Stimulated activated CD4-positive, alpha-beta T cell treated with anti-CD3 and anti-CD28 coated beads, Interleukin-1b, Interleukin-23, amount 100 ng/mL, for 24 hours (primary cell): ENCODE data around the gene KDM4B.
"Not testable (repeated sequence)": the region's sequence is repeated elsewhere in the genome, so short reads cannot be mapped to it uniquely, and the experiment has no call there.

ENCODE experiments used
- DNase-seq, 4 experiments: peaks; one replicate each; pipeline ENCODE4 v3.0.0-alpha.2; 2020; ENCODE audit warnings: low read depth in 4 of 4, low spot score in 1 of 4

KDM4B gene

DNA sequence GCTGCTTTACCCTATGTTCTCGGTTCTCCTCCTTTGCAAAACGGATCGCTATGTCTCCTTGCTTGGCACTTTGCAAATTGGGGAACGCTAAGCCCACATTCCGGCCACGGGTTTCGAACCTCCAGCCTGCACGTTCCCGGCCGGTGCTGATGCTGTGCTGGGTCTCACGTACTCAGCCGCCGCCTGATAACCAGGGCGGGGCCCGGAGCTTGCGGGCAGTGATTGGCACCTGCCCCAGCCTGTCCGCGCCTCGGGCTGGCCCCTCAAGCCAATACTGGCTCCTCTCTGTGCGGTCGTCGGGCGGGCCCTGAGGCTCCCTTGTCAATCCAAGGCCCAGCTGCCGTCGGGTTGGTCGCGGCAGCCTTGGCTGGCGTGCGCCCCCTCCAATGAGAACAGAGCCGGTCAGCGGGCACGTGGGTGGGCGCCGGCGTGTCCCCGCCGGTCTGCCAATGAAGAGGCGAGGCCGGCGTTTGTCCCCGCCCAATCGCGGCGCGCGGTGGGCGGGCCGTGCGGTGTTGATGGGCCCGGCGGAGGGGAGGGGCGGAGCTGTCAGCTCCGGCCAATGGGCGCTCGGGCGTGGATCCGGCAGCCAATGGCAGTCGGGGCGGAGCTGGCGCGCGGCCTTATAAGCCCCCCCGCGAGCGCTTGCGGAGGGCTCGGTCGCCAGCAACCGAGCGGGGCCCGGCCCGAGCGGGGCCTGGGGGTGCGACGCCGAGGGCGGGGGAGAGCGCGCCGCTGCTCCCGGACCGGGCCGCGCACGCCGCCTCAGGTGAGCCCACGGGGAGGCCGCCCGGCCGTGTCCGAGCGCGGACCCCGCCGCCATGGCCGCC is at the start of gene KDM4B:
TSS of gene KDM4B (plus strand) at position 652 of the 830 bp plus-strand sequence. CDS start 63,778 bp downstream, outside the sequence.
- peak; percentile 91 to 98 (median 94) for DNase-seq

DNA sequence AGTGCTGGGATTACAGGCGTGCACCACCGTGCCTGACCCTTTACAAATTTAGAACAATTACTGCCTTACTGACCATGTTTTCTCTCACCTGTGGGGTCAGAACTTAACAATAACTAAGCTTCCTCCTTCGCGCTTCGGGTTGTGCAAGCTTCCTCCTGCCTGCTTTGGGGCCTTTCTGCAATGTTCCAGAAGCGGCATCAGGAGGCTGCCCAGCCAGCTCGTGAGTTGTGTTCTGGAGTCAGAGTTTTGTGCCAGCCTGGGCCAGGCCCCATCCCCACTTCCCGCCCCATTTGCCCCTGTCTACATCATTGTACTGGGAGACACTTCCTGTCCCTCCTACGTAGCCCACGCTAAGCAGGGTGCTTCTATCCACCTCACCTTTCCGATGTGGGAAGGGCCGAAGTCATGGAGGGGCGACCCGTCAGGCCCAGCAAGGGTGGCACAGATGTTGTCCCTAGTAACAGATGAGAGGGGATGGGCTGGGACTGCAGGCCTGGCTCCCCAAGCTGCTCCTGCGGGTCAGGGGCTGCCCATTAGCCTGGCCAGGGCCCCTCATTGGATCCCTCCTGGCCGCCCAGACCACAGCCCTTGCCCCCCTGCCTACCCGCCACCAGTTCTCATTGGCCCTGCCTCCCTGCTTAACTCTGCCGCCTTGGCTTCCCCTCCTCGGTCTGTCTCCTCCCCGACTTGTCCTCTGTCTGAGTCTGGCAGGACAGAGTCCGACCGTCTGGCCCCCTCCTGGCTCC is 46.2 kb upstream of the KDM4B start:
- DNase-seq: no peak

DNA sequence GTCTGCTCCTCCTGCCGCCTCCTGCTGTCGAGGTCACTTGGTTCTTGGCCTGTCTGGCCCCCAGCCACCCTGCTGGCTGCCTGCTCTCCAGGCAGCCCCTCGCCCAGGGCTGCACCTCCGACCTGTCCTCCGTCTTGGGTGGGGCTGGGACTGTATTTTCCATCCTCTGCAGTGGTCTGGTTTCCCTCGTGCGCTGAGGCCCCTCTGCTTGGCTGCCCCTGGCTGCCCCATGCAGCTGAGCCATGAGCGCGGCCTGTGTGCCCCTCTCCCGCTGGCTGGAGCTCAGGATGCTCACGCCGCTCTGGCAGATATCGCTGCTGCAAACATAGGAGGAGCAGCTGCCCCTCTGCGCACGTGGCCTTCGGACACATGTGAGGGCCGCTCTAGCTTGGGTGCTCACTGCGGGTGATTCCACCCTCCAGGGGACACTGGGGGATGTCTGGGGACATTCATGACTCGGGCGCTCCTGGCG is 45.6 kb upstream of the KDM4B start:
- no peak for DNase-seq

DNA sequence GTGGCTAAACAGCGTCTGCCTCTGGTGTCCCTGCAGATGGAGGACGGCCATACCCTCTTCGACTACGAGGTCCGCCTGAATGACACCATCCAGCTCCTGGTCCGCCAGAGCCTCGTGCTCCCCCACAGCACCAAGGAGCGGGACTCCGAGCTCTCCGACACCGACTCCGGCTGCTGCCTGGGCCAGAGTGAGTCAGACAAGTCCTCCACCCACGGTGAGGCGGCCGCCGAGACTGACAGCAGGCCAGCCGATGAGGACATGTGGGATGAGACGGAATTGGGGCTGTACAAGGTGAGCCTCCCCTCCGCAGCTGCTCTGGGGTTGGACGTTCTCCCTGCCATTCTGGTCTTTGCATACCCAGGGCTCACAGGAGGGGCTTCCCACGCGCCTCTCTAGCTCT is 39.7 kb upstream of the KDM4B start:
- no peak for DNase-seq

DNA sequence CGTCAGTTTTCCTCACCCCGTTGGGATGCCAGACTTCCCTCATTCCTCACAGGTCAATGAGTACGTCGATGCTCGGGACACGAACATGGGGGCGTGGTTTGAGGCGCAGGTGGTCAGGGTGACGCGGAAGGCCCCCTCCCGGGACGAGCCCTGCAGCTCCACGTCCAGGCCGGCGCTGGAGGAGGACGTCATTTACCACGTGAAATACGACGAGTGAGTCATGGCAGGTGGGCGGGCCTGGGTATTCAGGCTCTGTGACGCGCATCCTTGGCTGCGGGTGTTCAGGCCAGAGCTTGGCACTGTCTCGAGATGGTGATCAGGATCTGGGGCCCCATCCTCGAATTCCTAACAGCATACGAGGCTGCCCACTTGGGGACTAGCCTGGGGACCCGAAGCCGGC is 38.2 kb upstream of the KDM4B start:
- no peak for DNase-seq

DNA sequence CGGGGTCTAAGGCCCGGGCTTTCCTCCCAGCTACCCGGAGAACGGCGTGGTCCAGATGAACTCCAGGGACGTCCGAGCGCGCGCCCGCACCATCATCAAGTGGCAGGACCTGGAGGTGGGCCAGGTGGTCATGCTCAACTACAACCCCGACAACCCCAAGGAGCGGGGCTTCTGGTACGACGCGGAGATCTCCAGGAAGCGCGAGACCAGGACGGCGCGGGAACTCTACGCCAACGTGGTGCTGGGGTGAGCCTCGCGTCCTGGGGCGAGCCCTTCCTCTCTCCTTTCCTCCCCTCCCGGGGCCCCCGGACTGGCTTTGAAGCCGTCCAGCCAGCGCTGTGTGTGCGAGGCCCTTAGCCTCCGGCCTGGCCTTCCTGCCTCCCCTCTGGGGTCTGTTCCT is 36.2 kb upstream of the KDM4B start:
- no peak for DNase-seq

DNA sequence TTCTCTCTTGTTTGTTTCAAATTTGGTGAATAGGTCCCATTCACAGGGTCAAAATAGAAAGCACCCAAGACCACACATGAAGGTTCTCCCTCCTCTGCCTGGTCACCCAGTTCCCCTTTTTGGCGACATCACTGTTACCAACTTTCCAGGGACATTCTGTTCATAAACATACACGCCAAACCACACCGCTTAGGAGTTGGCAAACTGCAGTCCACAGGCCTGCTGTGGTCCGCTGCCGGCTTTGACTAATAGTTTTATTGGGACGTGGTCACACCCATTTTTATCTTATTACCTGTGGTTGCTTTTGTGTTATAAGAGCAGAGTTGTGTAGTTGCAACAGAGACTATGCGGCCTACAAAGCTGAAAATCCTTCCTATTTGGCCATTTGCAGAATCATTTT is 35.4 kb upstream of the KDM4B start:
- DNase-seq: no peak

DNA sequence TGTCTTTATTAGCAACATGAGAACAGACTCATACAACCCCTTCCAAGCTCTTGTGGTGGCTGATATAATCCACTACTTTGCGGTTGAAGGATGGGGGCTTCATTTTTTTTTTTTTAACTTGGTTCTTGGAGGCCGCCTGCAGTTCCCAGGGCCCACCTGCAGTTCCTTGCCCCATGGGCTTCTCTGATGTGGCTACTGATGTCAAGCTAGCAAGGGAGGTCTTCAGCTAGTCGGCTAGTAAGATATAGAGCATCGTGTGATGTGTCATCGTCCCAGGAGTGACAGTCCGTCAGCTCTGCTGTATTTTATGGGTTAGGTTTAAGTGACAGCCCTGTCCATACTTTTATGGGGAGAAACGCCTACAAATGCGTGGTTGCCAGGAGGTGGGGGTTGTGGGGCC is 33.5 kb upstream of the KDM4B start:
- no peak for DNase-seq

DNA sequence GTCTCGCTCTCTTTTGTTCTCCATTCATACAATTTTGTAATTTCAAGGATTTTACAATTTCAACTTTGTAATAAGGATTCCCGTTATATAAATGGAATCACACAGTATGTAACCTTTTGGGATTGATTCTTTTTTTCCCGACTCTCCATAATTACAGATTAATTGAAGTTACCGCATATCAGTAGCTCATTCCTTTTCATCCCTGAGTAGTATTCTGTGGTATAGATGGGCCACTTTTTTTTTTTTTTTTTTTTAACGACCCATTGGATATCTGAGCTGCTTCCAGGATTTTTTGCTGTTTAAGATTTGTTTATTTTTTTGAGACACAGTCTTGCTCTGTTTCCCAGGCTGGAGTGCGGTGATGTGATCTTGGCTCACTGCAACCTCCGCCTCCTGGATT is 31.9 kb upstream of the KDM4B start:
- DNase-seq: no peak

DNA sequence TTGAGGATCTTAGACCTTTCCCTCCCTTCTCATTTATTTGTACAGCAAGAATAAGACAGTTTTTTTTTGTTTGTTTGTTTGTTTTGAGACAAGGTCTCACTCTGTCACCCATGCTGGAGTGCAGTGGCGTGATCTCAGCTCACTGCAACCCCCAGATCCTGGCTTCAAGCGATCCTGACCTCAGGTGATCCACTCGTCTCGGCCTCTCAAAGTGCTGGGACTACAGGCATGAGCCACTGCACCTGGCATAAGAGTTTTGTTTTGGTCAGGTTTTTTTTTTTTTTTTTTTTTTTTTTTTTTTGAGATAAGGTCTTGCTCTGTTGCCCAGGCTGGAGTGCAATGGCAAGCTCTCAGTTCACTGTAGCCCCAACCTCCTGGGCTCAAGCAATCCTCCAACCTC is 30.5 kb upstream of the KDM4B start:
- DNase-seq: not testable (repeated sequence)

DNA sequence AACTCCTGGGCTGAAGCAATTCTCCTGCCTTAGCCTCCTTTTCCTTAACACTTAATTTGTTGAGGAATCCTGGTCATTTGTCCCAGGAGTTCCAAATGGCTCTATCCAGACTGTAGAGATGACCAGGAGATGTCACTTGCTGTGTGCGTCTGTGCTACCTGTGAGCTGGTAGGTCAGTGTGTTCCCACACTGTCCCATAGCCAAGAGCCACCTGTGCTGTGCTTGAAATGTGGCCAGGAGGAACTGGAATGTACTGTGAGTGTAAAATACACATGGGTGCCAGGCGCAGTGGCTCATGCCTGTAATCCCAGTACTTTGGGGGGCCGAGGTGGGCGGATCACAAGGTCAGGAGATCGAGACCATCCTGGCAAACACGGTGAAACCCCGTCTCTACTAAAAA is 29.4 kb upstream of the KDM4B start:
- DNase-seq: no peak

DNA sequence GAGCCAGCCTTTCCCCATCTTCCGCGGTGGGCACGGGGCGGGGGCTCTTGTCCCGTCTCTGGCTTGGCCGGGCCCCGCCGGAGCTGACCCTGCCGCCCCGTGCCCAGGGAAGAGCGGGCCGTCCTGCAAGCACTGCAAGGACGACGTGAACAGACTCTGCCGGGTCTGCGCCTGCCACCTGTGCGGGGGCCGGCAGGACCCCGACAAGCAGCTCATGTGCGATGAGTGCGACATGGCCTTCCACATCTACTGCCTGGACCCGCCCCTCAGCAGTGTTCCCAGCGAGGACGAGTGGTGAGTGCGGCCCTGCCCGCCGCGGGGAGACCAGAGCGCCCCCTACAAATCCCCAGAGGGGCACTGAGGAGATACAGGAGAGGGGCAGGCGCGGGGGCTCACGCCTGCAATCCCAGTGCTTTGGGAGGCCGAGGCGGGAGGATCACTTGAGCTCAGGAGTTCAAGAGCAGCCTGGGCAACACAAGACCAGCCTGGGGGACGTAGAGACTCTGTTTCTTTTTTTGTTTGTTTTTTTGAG is 27.2 kb upstream of the KDM4B start:
- not testable (repeated sequence) for DNase-seq

DNA sequence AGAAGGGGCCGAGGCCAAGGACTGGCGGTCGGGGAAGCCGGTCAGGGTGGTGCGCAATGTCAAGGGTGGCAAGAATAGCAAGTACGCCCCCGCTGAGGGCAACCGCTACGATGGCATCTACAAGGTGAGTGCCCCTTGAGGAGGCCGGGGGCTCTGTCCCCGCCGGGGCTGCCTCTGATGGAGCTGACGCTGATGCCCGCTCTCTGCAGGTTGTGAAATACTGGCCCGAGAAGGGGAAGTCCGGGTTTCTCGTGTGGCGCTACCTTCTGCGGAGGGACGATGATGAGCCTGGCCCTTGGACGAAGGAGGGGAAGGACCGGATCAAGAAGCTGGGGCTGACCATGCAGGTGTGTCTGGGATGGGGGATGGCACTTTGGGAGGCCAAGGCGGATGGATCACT is 18.3 kb upstream of the KDM4B start:
- DNase-seq: not testable (repeated sequence)

DNA sequence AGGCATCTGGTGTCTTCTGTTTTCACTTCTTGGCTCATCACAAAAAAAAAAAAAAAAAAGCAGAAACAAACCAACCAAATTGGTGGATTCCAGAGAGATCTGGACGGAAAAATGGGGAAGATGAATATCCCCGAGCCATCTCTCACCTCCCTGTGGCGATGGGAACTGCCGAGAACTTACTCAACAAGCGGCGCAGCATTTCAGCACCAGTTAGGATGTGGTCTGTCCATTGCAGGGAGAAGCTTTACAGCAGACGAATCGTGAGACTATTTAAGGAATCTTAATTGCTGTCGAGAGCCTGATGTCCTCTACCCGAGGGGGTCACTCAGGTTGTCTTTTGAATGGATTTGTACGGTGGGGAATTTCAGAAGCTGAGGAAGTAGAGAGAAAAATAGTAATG is 17.3 kb upstream of the KDM4B start:
- DNase-seq: no peak

DNA sequence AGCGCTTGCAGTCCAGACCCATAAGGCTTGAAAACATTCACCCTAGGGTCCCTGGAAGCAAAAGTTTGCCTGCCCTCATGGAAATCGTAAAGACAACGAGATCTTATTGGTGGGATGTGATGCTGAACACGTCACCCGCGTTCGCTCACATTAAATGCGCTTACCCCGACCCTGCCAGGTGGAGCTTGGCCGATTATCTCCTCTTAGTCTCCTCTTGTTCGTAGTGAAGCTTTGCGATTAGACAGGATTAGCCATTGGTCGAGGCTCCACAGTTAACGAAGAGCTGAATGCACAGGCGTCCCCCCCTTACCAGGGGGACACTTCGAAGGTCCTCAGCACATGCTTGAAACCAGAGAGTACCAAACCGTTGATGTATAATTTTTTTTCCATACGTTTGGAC is 16.0 kb upstream of the KDM4B start:
- no peak for DNase-seq

DNA sequence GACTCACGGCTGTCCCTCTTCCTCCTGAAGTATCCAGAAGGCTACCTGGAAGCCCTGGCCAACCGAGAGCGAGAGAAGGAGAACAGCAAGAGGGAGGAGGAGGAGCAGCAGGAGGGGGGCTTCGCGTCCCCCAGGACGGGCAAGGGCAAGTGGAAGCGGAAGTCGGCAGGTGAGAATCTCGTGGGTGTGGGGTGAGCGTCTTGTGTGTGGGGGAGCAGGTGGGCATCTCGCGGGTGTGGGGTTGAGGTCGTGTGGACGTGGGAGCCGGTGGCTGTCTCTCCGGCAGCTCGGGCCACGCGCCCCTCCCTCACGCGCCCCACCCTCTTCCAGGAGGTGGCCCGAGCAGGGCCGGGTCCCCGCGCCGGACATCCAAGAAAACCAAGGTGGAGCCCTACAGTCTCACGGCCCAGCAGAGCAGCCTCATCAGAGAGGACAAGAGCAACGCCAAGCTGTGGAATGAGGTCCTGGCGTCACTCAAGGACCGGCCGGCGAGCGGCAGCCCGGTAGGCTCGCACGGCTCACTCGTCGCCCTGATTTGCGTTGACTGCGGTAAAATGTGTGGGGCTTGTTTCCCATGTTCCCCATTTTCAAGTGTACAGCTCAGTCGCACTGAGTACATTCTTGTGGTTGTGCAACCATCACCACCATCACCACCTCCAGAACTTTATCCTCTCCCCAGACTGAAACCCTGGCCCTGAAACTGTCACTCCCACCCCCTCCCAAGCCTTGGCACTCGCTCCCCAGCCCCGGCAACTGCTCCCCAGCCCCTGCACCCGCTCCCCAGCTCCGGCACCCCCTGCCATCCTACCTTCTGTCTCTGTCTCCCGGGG is 14.4 kb upstream of the KDM4B start:
- not testable (repeated sequence) for DNase-seq

DNA sequence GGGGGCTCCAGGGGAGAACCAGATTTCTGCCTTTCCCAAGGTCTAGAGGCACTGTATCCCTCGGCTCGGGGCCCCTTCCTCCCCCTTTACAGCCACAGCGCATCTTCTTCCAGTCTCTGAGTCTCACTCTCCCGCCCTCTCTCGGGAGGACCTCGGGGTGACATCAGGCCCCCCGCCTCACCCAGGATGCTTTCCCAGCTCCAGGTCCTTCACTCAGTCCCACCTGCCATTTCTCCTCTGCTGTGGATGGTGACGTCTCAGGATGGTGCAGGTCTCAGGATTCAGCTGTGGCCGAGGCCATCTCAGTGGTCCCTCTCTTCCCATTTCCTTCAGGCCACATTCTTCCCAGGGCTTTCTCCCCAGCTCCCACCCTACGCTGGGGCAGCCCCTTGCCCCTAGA is 13.6 kb upstream of the KDM4B start:
- DNase-seq: no peak

DNA sequence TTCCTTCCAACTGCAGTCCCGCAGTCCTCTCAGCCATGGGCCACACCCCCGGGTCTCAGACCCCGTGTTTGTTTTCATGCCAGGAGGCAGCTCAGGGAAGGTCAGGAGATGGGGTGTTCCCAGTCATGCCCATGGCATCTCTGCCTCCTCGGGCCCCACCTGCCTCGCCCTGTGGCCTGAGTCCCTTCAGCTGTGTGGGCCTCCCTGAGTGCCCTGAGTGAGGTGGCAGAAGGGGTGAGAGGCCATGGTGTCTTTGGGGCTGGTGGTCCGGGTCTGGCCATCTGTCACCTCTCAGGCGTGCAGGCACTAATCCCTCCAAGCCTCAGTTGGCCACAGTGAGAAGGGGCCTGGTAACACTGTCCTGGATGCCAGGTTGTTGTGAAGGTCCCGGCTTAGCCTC is 10.9 kb upstream of the KDM4B start:
- DNase-seq: no peak

DNA sequence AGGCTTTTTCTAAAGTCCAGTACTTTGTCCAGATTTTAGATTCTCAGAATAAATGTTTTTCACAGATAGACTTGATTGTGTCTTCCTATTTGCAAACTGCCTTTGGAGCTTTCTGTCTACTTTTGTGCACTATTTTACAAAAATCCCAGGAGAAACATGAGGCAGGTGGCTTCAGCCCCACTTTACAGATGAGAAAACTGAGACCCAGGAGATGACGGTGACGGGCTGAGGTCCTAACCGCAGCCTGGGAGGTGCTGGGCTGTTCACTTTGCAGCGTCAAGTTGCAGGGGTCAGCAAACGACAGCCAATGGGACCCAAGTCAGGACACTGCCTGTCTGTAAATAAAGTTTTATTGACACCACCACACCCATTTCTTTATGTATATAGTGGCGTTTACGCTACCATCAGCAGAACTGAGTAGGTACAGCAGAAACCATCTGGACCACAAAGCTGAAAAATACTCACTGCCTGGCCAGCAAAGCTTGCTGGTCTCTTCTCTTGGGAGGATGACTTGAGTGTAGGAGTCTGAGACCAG is 6.8 kb upstream of the KDM4B start:
- no peak for DNase-seq

DNA sequence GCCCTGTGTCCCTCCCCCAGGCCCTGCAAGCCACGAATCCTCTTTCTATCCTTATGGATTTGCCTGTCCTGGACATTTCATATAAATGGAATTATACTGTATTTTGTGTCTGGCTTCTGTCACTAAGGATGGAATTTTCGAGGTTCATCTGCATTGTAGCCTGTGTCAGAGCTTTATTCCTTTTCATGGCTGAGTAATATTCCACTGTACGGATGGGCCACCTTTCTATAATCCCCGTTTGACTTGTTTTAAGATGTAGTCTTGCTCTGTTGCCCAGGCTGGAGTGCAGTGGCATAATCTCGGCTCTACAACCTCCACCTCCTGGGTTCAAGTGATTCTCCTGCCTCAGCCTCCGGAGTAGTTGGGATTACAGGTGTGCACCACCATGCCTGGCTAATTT is 3.9 kb upstream of the KDM4B start:
- no peak for DNase-seq

DNA sequence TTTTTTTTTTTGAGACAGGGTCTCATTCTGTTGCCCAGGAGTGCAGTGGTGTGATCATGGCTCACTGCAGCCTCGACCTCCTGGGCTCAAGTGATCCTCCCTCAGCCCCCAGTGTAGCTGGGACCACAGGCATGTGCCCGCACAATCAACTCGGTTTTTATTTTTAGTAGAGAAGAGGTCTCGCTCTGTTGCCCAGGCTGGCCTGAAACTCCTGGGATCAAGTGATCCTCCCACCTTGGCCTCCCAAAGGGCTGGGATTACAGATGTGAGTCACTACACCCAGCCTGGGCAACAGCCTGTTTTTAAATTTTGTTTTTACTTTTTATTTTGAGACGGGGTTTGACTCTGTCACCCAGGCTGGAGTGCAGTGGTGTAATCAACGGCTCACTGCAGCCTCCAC is 2.3 kb upstream of the KDM4B start:
- DNase-seq: no peak
